Lung (tissue), 12 donors: Measurements from ENCODE around the gene RNF151. TPM values are rescaled to one million over a fixed set of nuclear protein-coding genes. Genes with fewer than 3 reads are reported as not detected.

Experiments used
- ATAC-seq: fragments of 200-7000 bp; cut with Tn5 transposase; one replicate; pipeline ENCODE4 v1.9.1; 2020; ENCODE audit warnings: moderate number of reproducible peaks; ENCODE audit not compliant: insufficient read depth, low FRiP score
- DNase-seq, 3 donors: peaks; one replicate each; pipeline ENCODE4 v3.0.0-alpha.2; 2013 to 2017
- H3K27ac ChIP-seq, 2 donors: one replicate each; pipeline ENCODE4 v1.5.1; 2013; ENCODE audit warnings: mild to moderate bottlenecking in 2 of 2, moderate library complexity in 2 of 2, control low read depth in 1 of 2, inconsistent platforms in 1 of 2, low read depth in 1 of 2, low read length in 1 of 2
- H3K27me3 ChIP-seq, 3 donors: one replicate each; pipeline ENCODE4 v1.5.1; 2013; ENCODE audit warnings: low read length in 2 of 3; ENCODE audit not compliant: control insufficient read depth in 3 of 3, insufficient read depth in 3 of 3
- H3K36me3 ChIP-seq, 4 donors: one replicate each; pipeline ENCODE4 v1.5.1; 2013; ENCODE audit warnings: low read length in 4 of 4, mild to moderate bottlenecking in 1 of 4, moderate library complexity in 1 of 4; ENCODE audit not compliant: control insufficient read depth in 4 of 4, insufficient read depth in 4 of 4
- H3K4me1 ChIP-seq, 5 donors: one replicate each; pipeline ENCODE4 v1.5.1; 2013; ENCODE audit warnings: low read length in 5 of 5, mild to moderate bottlenecking in 2 of 5, moderate library complexity in 1 of 5; ENCODE audit not compliant: control insufficient read depth in 5 of 5, insufficient read depth in 5 of 5
- H3K4me3 ChIP-seq: one replicate; pipeline ENCODE4 v1.5.1; 2013; ENCODE audit warnings: mild to moderate bottlenecking, control low read depth, moderate library complexity
- H3K9ac ChIP-seq, 2 donors: one replicate each; pipeline ENCODE4 v1.5.1; 2013; ENCODE audit warnings: low read length in 2 of 2, control low read depth in 1 of 2; ENCODE audit not compliant: insufficient read depth in 1 of 2
- H3K9me3 ChIP-seq, 4 donors: one replicate each; pipeline ENCODE4 v1.5.1; 2013; ENCODE audit warnings: low read length in 3 of 4, mild to moderate bottlenecking in 1 of 4, moderate library complexity in 1 of 4; ENCODE audit not compliant: control insufficient read depth in 4 of 4, insufficient read depth in 3 of 4
- WGBS, 2 donors: extraction: QIAGEN DNeasy Blood & Tissue Kit; methylation state at CpG; one replicate each; pipeline ENCODE4 v1.1.7; 2013; 5-methylcytosine and 5-hydroxymethylcytosine counted together
- polyA plus RNA-seq, 2 donors: library from polyadenylated mRNA; stranded (reverse); fragments of 200-250 nt; gene quantifications; one replicate each; pipeline ENCODE4 v1.2.1, GENCODE V29; 2013
- total RNA-seq, 2 donors: library from RNA; depleted of rRNA in 1 of 2; stranded (reverse); fragments of >200 nt in 1 of 2; gene quantifications; one replicate each; pipeline ENCODE4 v1.2.1, GENCODE V29; 2014 to 2021
- TF ChIP-seq, protein P1 (sequence below): IDR thresholded peaks from 2 replicates; pipeline ENCODE4 v1.5.1; 2012; ENCODE audit warnings: mild to moderate bottlenecking; ENCODE audit errors: control extremely low read depth, extremely low read depth
- donor health status: control.
- donor health status: control.
- donor health status: Bipolar disorder and iron deficiency.
- donor health status: healthy.
- donor health status: DM: yes; HTN: yes; CAD: no.

Gene RNF151
- total and polyA plus RNA-seq, 4 donors: 0.15 TPM; not detected in 3

GRCh38 chr16:1991588-1991947 is 24.9 kb downstream of the RNF151 start:
- H3K4me3 ChIP-seq: peak overlapping the region; percentile 10
- no peaks in the 10 kb centered on the region for H3K9me3 ChIP-seq
- DNase-seq (no peak), ATAC-seq (no peak)
- TF ChIP-seq, protein P1, sequence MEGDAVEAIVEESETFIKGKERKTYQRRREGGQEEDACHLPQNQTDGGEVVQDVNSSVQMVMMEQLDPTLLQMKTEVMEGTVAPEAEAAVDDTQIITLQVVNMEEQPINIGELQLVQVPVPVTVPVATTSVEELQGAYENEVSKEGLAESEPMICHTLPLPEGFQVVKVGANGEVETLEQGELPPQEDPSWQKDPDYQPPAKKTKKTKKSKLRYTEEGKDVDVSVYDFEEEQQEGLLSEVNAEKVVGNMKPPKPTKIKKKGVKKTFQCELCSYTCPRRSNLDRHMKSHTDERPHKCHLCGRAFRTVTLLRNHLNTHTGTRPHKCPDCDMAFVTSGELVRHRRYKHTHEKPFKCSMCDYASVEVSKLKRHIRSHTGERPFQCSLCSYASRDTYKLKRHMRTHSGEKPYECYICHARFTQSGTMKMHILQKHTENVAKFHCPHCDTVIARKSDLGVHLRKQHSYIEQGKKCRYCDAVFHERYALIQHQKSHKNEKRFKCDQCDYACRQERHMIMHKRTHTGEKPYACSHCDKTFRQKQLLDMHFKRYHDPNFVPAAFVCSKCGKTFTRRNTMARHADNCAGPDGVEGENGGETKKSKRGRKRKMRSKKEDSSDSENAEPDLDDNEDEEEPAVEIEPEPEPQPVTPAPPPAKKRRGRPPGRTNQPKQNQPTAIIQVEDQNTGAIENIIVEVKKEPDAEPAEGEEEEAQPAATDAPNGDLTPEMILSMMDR: no peak
- peaks cover 0 to 7% (median 6%) of the 10 kb centered on the region in 5 donors for H3K4me1 ChIP-seq
- H3K9ac ChIP-seq: no peak overlapping the region
- peaks cover 0 to 6% (median 4%) of the 10 kb centered on the region in 4 donors for H3K36me3 ChIP-seq
- 12 to 14% methylated on average over 22 of the region's 22 CpGs for WGBS, 2 donors
- peak overlapping the region in 1 of 2 donors; percentile 24 for H3K27ac ChIP-seq
- peaks cover 0 to 30% (median 27%) of the 10 kb centered on the region in 3 donors for H3K27me3 ChIP-seq

DNA sequence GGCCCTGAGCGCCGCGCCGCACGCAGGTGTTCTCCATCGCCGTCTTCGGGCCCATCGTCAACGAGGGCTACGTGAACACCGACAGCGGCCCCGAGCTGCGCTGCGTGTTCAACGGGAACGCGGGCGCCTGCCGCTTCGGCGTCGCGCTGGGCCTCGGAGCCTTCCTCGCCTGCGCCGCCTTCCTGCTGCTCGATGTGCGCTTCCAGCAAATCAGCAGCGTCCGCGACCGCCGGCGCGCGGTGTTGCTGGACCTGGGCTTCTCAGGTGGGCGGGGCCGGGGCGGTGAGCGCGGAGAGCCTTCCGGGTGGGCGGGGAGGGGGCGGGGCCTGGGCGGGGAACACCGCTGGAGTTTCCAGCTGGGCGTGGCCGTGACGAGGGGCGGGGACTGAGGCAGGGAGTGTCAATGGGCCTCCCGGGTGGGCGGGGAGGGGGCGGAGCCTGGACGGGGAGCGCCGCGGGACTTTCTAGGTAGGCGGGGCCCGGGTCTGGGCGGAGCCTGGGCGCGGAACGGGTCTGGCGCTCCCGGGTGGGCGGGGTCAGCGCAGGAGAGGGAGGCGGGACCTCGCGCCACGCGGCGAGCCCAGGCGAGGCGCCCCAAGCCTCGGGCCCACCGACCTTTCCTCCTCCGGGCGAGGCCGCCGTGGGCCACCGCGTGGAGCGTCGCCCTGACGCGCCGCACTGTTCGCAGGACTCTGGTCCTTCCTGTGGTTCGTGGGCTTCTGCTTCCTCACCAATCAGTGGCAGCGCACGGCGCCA is 25.5 kb downstream of the RNF151 start:
- Histone ChIP-seq H3K36me3 (peaks cover 0 to 2% (median under 1%) of the 10 kb centered on the region in 4 donors), H3K4me3 (peak overlapping the region; percentile 10), H3K9ac (no peak overlapping the region), H3K27me3 (peaks cover 0 to 30% (median 27%) of the 10 kb centered on the region in 3 donors), H3K9me3 (no peaks in the 10 kb centered on the region), H3K4me1 (peaks cover 0 to 7% (median 6%) of the 10 kb centered on the region in 5 donors), H3K27ac (peak overlapping the region in 1 of 2 donors; percentile 52)
- 3 to 7% methylated on average over 74 to 96 of the region's 96 CpGs for WGBS, 2 donors
- DNase-seq (peak; percentile 78 to 93 (median 83)), ATAC-seq (peak; percentile 86)
- TF ChIP-seq, protein P1: no peak

DNA sequence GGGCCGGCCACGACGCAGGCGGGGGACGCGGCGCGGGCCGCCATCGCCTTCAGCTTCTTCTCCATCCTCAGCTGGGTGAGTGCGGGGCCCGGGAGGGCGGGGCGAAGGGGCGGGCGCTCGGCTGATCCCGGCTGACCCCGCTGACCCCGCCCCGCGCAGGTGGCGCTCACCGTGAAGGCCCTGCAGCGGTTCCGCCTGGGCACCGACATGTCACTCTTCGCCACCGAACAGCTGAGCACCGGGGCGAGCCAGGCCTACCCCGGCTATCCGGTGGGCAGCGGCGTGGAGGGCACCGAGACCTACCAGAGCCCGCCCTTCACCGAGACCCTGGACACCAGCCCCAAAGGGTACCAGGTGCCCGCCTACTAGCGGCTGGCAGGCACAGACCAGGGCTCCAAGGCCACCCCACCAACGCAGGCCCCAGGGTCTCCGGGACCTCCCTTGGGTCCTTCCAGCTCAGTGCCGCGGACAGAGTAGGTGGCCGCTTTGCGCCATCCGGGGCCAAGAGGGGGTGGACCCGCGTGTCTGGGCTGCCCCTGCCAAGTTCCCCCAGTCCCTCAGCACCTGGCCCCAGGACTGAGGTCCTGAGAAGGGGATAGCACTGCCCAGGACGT is 26.2 kb downstream of the RNF151 start:
- H3K27ac ChIP-seq: peak overlapping the region in 1 of 2 donors; percentile 52
- peak overlapping the region; percentile 8 for H3K4me3 ChIP-seq
- H3K36me3 ChIP-seq: peaks cover 0 to 4% (median 2%) of the 10 kb centered on the region in 4 donors
- 51 to 56% methylated on average over 44 to 50 of the region's 50 CpGs for WGBS, 2 donors
- TF ChIP-seq, protein P1: no peak
- no peak overlapping the region for H3K9ac ChIP-seq
- H3K4me1 ChIP-seq: peaks cover 0 to 7% (median 6%) of the 10 kb centered on the region in 5 donors
- DNase-seq: no peak
- no peak for ATAC-seq
- peaks cover 0 to 30% (median 27%) of the 10 kb centered on the region in 3 donors for H3K27me3 ChIP-seq
- no peaks in the 10 kb centered on the region for H3K9me3 ChIP-seq
